B cell (primary cell): ENCODE results near the gene EIF2B2. TPM values are rescaled to one million over a fixed set of nuclear protein-coding genes. Genes with fewer than 3 reads are reported as not detected.

ENCODE experiments used
- ATAC-seq: fragments of 200-7000 bp; cut with Tn5 transposase; one replicate; pipeline ENCODE4 v1.10.0; 2021; ENCODE audit warnings: low read depth, mild to moderate bottlenecking, moderate number of reproducible peaks, moderate library complexity
- CTCF ChIA-PET: fragments of 350-600 bp; sonication (Branson Sonifier 250); formaldehyde crosslinking; loops from one replicate; lab custom pipeline; 2021; ENCODE audit warnings: antibody characterized with exemption, inconsistent platforms; lab: Charles Lee
- POLR2A ChIA-PET: fragments of 350-600 bp; sonication (Branson Sonifier 250); formaldehyde crosslinking; loops from one replicate; lab custom pipeline; 2021; ENCODE audit warnings: antibody characterized with exemption; lab: Charles Lee
- DNase-seq: peaks from one replicate; pipeline ENCODE4 v3.0.0; 2013
- H2AFZ ChIP-seq: 2 replicates; pipeline ENCODE4 v1.6.1; 2012; ENCODE audit warnings: mild to moderate bottlenecking, low read depth, low read length; ENCODE audit not compliant: insufficient read depth, poor library complexity, severe bottlenecking
- H3K27ac ChIP-seq, 2 donors: 1 replicate in 1 of 2; 2 replicates in 1 of 2; pipeline ENCODE4 v1.5.1; 2012 to 2013; ENCODE audit warnings: low read length in 2 of 2, mild to moderate bottlenecking in 2 of 2, moderate library complexity in 1 of 2
- H3K27me3 ChIP-seq, 4 experiments: fragments of 200-600 bp in 1 of 4; sonication (generic) in 1 of 4; replicated peaks in 1 of 4; 1 replicate in 2 of 4; 2 replicates in 2 of 4; pipeline versions ENCODE4 v1.6.1 to v1.7.0; 2013 to 2016; ENCODE audit warnings: low read length in 3 of 4, mild to moderate bottlenecking in 2 of 4, mixed read lengths in 1 of 4, moderate library complexity in 1 of 4; ENCODE audit not compliant: insufficient read depth in 4 of 4, control insufficient read depth in 3 of 4; ENCODE audit errors: control extremely low read depth in 1 of 4
- H3K36me3 ChIP-seq, 2 experiments: replicated peaks in 1 of 2; 1 replicate in 1 of 2; 2 replicates in 1 of 2; pipeline versions ENCODE4 v1.6.1 to v1.7.1; 2013; ENCODE audit warnings: low read length in 1 of 2; ENCODE audit not compliant: insufficient read depth in 2 of 2, control insufficient read depth in 1 of 2; ENCODE audit errors: control extremely low read depth in 1 of 2, extremely low read depth in 1 of 2
- H3K4me1 ChIP-seq, 2 donors: fragments of 200-600 bp in 1 of 2; sonication (generic) in 1 of 2; 1 replicate in 1 of 2; 2 replicates in 1 of 2; pipeline versions ENCODE4 v1.5.1 to v1.6.1; 2013 to 2017; ENCODE audit warnings: low read length in 2 of 2; ENCODE audit not compliant: control insufficient read depth in 2 of 2, insufficient read depth in 2 of 2
- H3K4me2 ChIP-seq: replicated peaks from 2 replicates; pipeline ENCODE3; 2012; ENCODE audit warnings: mild to moderate bottlenecking, low read depth, low read length; ENCODE audit not compliant: poor library complexity, severe bottlenecking
- H3K4me3 ChIP-seq, 5 experiments: fragments of 200-600 bp in 1 of 5; sonication (generic) in 1 of 5; 1 replicate in 3 of 5; 2 replicates in 2 of 5; pipeline versions ENCODE4 v1.5.1 to v1.7.0; 2011 to 2016; ENCODE audit warnings: low read length in 4 of 5, mild to moderate bottlenecking in 4 of 5, low read depth in 2 of 5, control low read depth in 1 of 5, moderate library complexity in 1 of 5; ENCODE audit not compliant: insufficient read depth in 1 of 5; ENCODE audit errors: control extremely low read depth in 1 of 5, extremely low read depth in 1 of 5
- H3K79me2 ChIP-seq: fragments of 200-600 bp; sonication (generic); one replicate; pipeline ENCODE4 v1.6.0; 2016; ENCODE audit warnings: low read length; ENCODE audit not compliant: control insufficient read depth, insufficient read depth
- H3K9ac ChIP-seq: fragments of 200-600 bp; sonication (generic); 2 replicates; pipeline ENCODE4 v1.6.1; 2017; ENCODE audit warnings: mild to moderate bottlenecking, low read length, moderate library complexity
- H3K9me3 ChIP-seq, 3 donors: one replicate each; pipeline versions ENCODE4 v1.6.1 to v1.7.1; 2013; ENCODE audit warnings: low read length in 2 of 3; ENCODE audit not compliant: control insufficient read depth in 2 of 3, insufficient read depth in 1 of 3; ENCODE audit errors: control extremely low read depth in 1 of 3
- H4K20me1 ChIP-seq: 2 replicates; pipeline ENCODE4 v1.6.0; 2012; ENCODE audit warnings: mild to moderate bottlenecking, low read length; ENCODE audit not compliant: insufficient read depth, control insufficient read depth, poor library complexity, severe bottlenecking
- H3K27ac Mint-ChIP-seq: one replicate; pipeline ENCODE4 v1.8.0; 2021; ENCODE audit warnings: mixed read lengths
- H3K27me3 Mint-ChIP-seq: one replicate; pipeline ENCODE4 v1.8.0; 2021; ENCODE audit warnings: mixed read lengths
- H3K4me1 Mint-ChIP-seq: one replicate; pipeline ENCODE4 v1.8.0; 2021; ENCODE audit warnings: mixed read lengths
- H3K4me3 Mint-ChIP-seq: one replicate; pipeline ENCODE4 v1.8.0; 2021; ENCODE audit warnings: mixed read lengths
- H3K9me3 Mint-ChIP-seq: one replicate; pipeline ENCODE4 v1.8.0; 2022; ENCODE audit warnings: mixed read lengths; ENCODE audit not compliant: insufficient read depth
- EZH2 ChIP-seq: IDR thresholded peaks from 2 replicates; pipeline ENCODE4 v1.6.1; 2012; ENCODE audit warnings: borderline replicate concordance, low read depth, mild to moderate bottlenecking, moderate library complexity, low read length; ENCODE audit not compliant: insufficient read depth, poor library complexity, severe bottlenecking
- WGBS: methylation state at CpG from one replicate; pipeline ENCODE4 v1.1.5; 2013; ENCODE audit warnings: missing lambda C conversion rate; ENCODE audit not compliant: insufficient coverage; 5-methylcytosine and 5-hydroxymethylcytosine counted together
- intact Hi-C: fragments of 100-400 bp; cut with micrococcal nuclease; formaldehyde crosslinking; loops from one replicate; pipeline ENCODE4 v1.10.0; 2022
- polyA plus RNA-seq: library from polyadenylated mRNA; depleted of rRNA; stranded (reverse); fragments of >200 nt; gene quantifications from 2 replicates; pipeline ENCODE4 v1.2.3, GENCODE V29; 2012
- total RNA-seq, 2 donors: library from RNA; stranded (reverse); fragments of 120-200 nt in 1 of 2; gene quantifications; 1 replicate in 1 of 2; 2 replicates in 1 of 2; pipeline versions ENCODE4 v1.2.3 to v1.2.4, GENCODE V29; 2013 to 2022
- TF ChIP-seq, protein P1 (sequence below): fragments of 200-600 bp; IDR thresholded peaks from one replicate; pipeline ENCODE4 v1.8.0; 2022; ENCODE audit warnings: antibody characterized with exemption, mild to moderate bottlenecking

Gene EIF2B2
- total and polyA plus RNA-seq, 2 donors (not counting 1 experiment from before 2014, with no cell fraction given), result 25.5 to 27.6 TPM

- H3K27ac Mint-ChIP-seq, result no peak overlapping the region
- CTCF ChIA-PET, result interaction anchor here (0.9 kb wide), 1 partner anchor 35 kb away, joined by 3 read pairs; no protein-coding TSS in a partner anchor
These were observed 50.9 kb downstream of the EIF2B2 start for GRCh38 chr14:75053396-75054291.

More at GRCh38 chr14:75053396-75054291, 50.9 kb downstream of the EIF2B2 start:
- no peak overlapping the region for H3K4me3 ChIP-seq
- POLR2A ChIA-PET, result interaction anchor here (0.5 kb wide), 1 partner anchor 9 kb away, joined by 3 read pairs; no protein-coding TSS in a partner anchor
- H2AFZ ChIP-seq, result no peak overlapping the region
- no peaks in the 10 kb centered on the region for H3K36me3 ChIP-seq
- H3K27me3 ChIP-seq, result no peaks in the 10 kb centered on the region
- DNase-seq, result no peak
- no peak overlapping the region for H3K9ac ChIP-seq
- H3K9me3 Mint-ChIP-seq, result no peaks in the 10 kb centered on the region
- H3K9me3 ChIP-seq, result no peaks in the 10 kb centered on the region
- H3K27ac ChIP-seq, result no peak overlapping the region
- no peak overlapping the region for H3K4me2 ChIP-seq
- peaks cover 9 to 10% of the 10 kb centered on the region in 2 donors for H3K4me1 ChIP-seq
- H3K4me1 Mint-ChIP-seq, result peaks cover 17% of the 10 kb centered on the region
- intact Hi-C loops, result no loop called here
- TF ChIP-seq EZH2, result no peak
- TF ChIP-seq, protein P1, sequence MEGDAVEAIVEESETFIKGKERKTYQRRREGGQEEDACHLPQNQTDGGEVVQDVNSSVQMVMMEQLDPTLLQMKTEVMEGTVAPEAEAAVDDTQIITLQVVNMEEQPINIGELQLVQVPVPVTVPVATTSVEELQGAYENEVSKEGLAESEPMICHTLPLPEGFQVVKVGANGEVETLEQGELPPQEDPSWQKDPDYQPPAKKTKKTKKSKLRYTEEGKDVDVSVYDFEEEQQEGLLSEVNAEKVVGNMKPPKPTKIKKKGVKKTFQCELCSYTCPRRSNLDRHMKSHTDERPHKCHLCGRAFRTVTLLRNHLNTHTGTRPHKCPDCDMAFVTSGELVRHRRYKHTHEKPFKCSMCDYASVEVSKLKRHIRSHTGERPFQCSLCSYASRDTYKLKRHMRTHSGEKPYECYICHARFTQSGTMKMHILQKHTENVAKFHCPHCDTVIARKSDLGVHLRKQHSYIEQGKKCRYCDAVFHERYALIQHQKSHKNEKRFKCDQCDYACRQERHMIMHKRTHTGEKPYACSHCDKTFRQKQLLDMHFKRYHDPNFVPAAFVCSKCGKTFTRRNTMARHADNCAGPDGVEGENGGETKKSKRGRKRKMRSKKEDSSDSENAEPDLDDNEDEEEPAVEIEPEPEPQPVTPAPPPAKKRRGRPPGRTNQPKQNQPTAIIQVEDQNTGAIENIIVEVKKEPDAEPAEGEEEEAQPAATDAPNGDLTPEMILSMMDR, result no peak
- H3K79me2 ChIP-seq, result peaks cover 15% of the 10 kb centered on the region
- ATAC-seq, result no peak
- H3K27me3 Mint-ChIP-seq, result no peaks in the 10 kb centered on the region
- H4K20me1 ChIP-seq, result no peaks in the 10 kb centered on the region
- 71% methylated on average over 2 of the region's 5 CpGs for WGBS
- H3K4me3 Mint-ChIP-seq, result no peak overlapping the region
